ENCODE data around the gene ANKRD12. TPM values are rescaled to one million over a fixed set of nuclear protein-coding genes. Genes with fewer than 3 reads are reported as not detected.

Gene ANKRD12
- total and polyA plus RNA-seq, 4 experiments from 2014 or later: 10.7 to 280 (median 201) TPM

DNA sequence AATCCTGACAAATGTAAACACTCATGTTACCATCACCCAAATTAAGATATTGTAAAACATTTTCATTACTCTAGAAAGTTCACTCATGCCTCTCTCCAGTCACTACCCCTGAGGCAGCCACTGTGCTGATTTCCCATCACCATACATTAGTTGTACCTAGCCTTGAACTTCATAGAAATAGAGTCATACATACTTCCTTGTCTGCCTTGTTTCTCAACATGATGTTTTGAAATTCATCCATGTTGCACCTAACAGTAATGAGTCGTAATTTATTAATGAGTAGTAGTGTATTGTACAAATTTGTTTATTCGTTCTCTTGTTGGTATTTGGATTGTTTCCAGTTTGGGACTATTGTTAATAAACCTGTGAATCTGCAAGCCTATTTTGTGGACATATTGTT, 149.0 kb downstream of the ANKRD12 start:
- H3K9me3 Mint-ChIP-seq: peaks cover 0 to 12% (median 6%) of the 10 kb centered on the region in 8 donors
- no peaks in the 10 kb centered on the region for H3K36me3 ChIP-seq (ENCODE audit: insufficient read depth, low read length)
- ChIA-PET CTCF (ENCODE audit: partially characterized antibody) (no interaction called here), POLR2A (ENCODE audit: partially characterized antibody) (no interaction called here)
- H3K27ac Mint-ChIP-seq: no peak overlapping the region
- no peaks in the 10 kb centered on the region for H3K4me1 ChIP-seq (ENCODE audit: insufficient read depth, low read length)
- H3K36me3 Mint-ChIP-seq: peaks cover 30 to 32% of the 10 kb centered on the region in 2 donors
- H3K9me3 ChIP-seq (ENCODE audit: control insufficient read depth in 1 of 2, low read length in 2 of 2): peaks cover 0 to under 1% of the 10 kb centered on the region in 2 donors
- no peak overlapping the region for H3K4me3 ChIP-seq (ENCODE audit: low read length in 2 of 2)
- intact Hi-C loops (cut with micrococcal nuclease): no loop called here
- no peak overlapping the region for H3K27ac ChIP-seq (ENCODE audit: low read depth, low read length)
- H3K4me1 Mint-ChIP-seq: peaks cover 0 to 5% (median 0%) of the 10 kb centered on the region in 4 donors
- no peak overlapping the region for H3K4me3 Mint-ChIP-seq
- H3K27me3 ChIP-seq (ENCODE audit: insufficient read depth, low read length): no peaks in the 10 kb centered on the region
- no peak for DNase-seq
- H3K27me3 Mint-ChIP-seq: no peaks in the 10 kb centered on the region

DNA sequence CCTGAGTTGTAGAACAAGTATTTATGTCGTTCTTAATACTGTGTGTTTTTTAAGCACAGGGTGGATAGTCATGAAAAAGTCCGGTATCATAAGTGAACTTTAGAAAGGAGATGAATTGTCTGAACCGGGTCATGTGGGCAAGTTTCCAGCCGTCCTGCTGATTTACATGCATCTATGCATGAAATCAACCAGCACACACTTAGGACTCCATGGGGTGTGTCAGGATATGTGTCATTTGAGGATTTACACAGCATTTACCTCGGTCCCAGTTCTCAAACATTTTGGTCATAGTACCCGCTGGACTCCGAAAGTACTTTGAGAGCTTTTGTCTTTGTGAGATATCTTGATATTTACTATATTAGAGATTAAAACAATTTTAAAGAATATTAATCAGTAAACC, 150.5 kb downstream of the ANKRD12 start:
- Mint-ChIP-seq H3K36me3 (peaks cover 20 to 28% of the 10 kb centered on the region in 2 donors), H3K27me3 (no peaks in the 10 kb centered on the region), H3K4me3 (no peak overlapping the region), H3K27ac (peak overlapping the region in 1 of 7 donors; percentile 0), H3K9me3 (peaks cover 0 to 21% (median 17%) of the 10 kb centered on the region in 8 donors), H3K4me1 (peaks cover 0 to 5% (median 0%) of the 10 kb centered on the region in 4 donors)
- DNase-seq: no peak
- Histone ChIP-seq H3K9me3 (ENCODE audit: control insufficient read depth in 1 of 2, low read length in 2 of 2) (peaks cover 0 to 5% of the 10 kb centered on the region in 2 donors), H3K27ac (ENCODE audit: low read depth, low read length) (no peak overlapping the region), H3K4me3 (ENCODE audit: low read length in 2 of 2) (no peak overlapping the region), H3K27me3 (ENCODE audit: insufficient read depth, low read length) (no peaks in the 10 kb centered on the region), H3K36me3 (ENCODE audit: insufficient read depth, low read length) (no peaks in the 10 kb centered on the region), H3K4me1 (ENCODE audit: insufficient read depth, low read length) (no peaks in the 10 kb centered on the region)
- ChIA-PET CTCF (ENCODE audit: partially characterized antibody) (interaction anchor here (1.1 kb wide), 1 partner anchor 16 kb away, joined by 3 read pairs; no protein-coding TSS in a partner anchor), POLR2A (ENCODE audit: partially characterized antibody) (no interaction called here)
- intact Hi-C loops (cut with micrococcal nuclease): no loop called here

DNA sequence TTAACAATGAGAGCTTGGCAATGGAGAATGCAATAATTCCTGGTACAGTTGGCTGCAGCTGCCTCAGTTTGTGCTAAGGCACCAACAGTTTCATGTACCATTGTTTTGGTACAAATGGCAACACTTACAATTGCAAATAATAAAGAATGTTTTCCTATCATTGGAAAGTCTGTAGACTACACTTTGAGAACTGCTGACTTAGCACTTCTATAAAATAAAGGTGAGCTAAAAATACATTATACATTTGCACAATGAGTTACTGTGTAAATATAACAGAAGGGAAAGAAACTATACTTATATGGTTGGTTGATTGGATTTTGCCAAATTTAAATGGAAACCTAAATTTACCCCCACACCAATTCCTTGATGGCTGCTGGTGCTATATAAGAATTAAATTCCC, 153.1 kb downstream of the ANKRD12 start:
- Histone ChIP-seq H3K4me1 (ENCODE audit: insufficient read depth, low read length) (no peaks in the 10 kb centered on the region), H3K36me3 (ENCODE audit: insufficient read depth, low read length) (no peaks in the 10 kb centered on the region), H3K9me3 (ENCODE audit: control insufficient read depth in 1 of 2, low read length in 2 of 2) (peaks cover 0 to 11% of the 10 kb centered on the region in 2 donors), H3K27ac (ENCODE audit: low read depth, low read length) (no peak overlapping the region), H3K4me3 (ENCODE audit: low read length in 2 of 2) (no peak overlapping the region), H3K27me3 (ENCODE audit: insufficient read depth, low read length) (no peaks in the 10 kb centered on the region)
- ChIA-PET POLR2A (ENCODE audit: partially characterized antibody) (interaction anchor here (0.6 kb wide), 1 partner anchor 11 kb away, joined by 3 read pairs; no protein-coding TSS in a partner anchor), CTCF (ENCODE audit: partially characterized antibody) (no interaction called here)
- Mint-ChIP-seq H3K4me3 (no peak overlapping the region), H3K36me3 (peaks cover 16 to 29% of the 10 kb centered on the region in 2 donors), H3K9me3 (peaks cover 0 to 45% (median 37%) of the 10 kb centered on the region in 8 donors), H3K27ac (peak overlapping the region in 1 of 7 donors; percentile 30), H3K4me1 (peaks cover 0 to 5% (median 0%) of the 10 kb centered on the region in 4 donors), H3K27me3 (no peaks in the 10 kb centered on the region)
- intact Hi-C loops (cut with micrococcal nuclease): no loop called here
- no peak for DNase-seq

DNA sequence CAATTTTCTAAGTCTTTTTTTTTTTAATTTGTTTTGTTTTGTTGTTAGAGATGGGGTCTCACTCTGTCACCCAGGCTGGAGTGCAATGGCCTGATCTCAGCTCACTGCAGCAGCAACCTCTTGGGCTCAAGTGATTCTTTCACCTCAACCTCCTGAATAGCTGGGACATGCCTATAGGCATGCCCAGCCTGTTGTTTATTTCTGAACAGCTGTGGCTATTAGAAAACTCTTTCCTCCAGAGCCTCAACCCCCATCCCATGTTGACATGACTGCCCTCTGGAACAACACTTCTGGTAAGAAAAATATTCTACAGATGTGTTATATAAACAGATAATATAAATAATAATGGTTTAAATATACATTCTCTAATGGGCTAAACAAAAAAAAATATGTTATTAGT, 153.6 kb downstream of the ANKRD12 start:
- no peaks in the 10 kb centered on the region for H3K27me3 ChIP-seq (ENCODE audit: insufficient read depth, low read length)
- H3K27ac Mint-ChIP-seq: no peak overlapping the region
- H3K4me3 Mint-ChIP-seq: no peak overlapping the region
- H3K4me3 ChIP-seq (ENCODE audit: low read length in 2 of 2): no peak overlapping the region
- peaks cover 0 to 5% (median 0%) of the 10 kb centered on the region in 4 donors for H3K4me1 Mint-ChIP-seq
- no peak for DNase-seq
- no peaks in the 10 kb centered on the region for H3K27me3 Mint-ChIP-seq
- H3K4me1 ChIP-seq (ENCODE audit: insufficient read depth, low read length): no peaks in the 10 kb centered on the region
- CTCF ChIA-PET (ENCODE audit: partially characterized antibody): no interaction called here
- H3K9me3 ChIP-seq (ENCODE audit: control insufficient read depth in 1 of 2, low read length in 2 of 2): peaks cover 0 to 11% of the 10 kb centered on the region in 2 donors
- H3K27ac ChIP-seq (ENCODE audit: low read depth, low read length): no peak overlapping the region
- POLR2A ChIA-PET (ENCODE audit: partially characterized antibody): no interaction called here
- H3K9me3 Mint-ChIP-seq: peaks cover 0 to 45% (median 37%) of the 10 kb centered on the region in 8 donors
- peaks cover 16 to 29% of the 10 kb centered on the region in 2 donors for H3K36me3 Mint-ChIP-seq
- intact Hi-C loops (cut with micrococcal nuclease): no loop called here
- no peaks in the 10 kb centered on the region for H3K36me3 ChIP-seq (ENCODE audit: insufficient read depth, low read length)

DNA sequence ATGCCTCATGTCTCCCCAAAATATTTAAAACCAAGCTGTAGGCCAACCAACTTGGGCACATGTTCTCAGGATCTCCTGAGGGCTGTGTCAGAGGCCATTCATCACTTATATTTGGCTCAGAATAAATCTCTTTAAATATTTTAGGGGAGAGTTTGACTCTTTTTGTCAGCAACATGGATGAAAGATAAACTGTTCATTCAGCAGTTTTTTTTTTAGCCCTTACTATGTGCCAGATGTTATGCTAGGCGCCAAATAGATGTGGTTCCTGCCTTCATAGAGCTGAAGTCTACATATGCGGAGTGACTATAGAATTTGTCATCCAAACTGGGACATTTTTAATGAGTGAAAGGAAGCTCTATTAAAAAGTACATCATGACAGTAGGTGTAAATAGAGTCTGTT, 155.5 kb downstream of the ANKRD12 start:
- H3K9me3 ChIP-seq (ENCODE audit: control insufficient read depth in 1 of 2, low read length in 2 of 2): peaks cover 0 to 11% of the 10 kb centered on the region in 2 donors
- intact Hi-C loops (cut with micrococcal nuclease): no loop called here
- CTCF ChIA-PET (ENCODE audit: partially characterized antibody): no interaction called here
- Mint-ChIP-seq H3K9me3 (peaks cover 0 to 49% (median 38%) of the 10 kb centered on the region in 8 donors), H3K27me3 (no peaks in the 10 kb centered on the region), H3K4me3 (no peak overlapping the region), H3K36me3 (peaks cover 17 to 22% of the 10 kb centered on the region in 2 donors), H3K27ac (peak overlapping the region in 1 of 7 donors; percentile 8), H3K4me1 (peaks cover 0 to 2% (median 0%) of the 10 kb centered on the region in 4 donors)
- DNase-seq: no peak
- POLR2A ChIA-PET (ENCODE audit: partially characterized antibody): no interaction called here
- H3K36me3 ChIP-seq (ENCODE audit: insufficient read depth, low read length): no peaks in the 10 kb centered on the region
- no peak overlapping the region for H3K27ac ChIP-seq (ENCODE audit: low read depth, low read length)
- H3K4me3 ChIP-seq (ENCODE audit: low read length in 2 of 2): no peak overlapping the region
- no peaks in the 10 kb centered on the region for H3K27me3 ChIP-seq (ENCODE audit: insufficient read depth, low read length)
- H3K4me1 ChIP-seq (ENCODE audit: insufficient read depth, low read length): no peaks in the 10 kb centered on the region

DNA sequence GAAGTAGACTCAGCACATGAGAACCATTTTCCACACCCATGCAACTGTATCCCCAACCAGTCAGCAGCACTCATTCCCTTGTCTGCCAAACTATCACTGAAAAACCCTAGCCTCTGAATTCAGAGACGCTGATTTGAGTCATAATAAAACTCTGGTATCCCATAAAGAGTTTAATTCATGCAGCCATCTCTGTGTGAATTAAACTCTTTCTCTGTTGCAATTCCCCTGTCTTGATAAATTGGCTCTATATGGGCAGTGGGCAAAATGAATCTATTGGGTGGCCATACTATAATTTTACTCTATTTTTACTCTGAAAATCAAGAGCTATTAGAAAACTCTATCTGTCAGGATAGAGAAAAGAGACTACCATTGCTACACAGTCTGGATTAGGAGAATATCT, 157.4 kb downstream of the ANKRD12 start:
- intact Hi-C loops (cut with micrococcal nuclease): no loop called here
- H3K27ac ChIP-seq (ENCODE audit: low read depth, low read length): no peak overlapping the region
- H3K4me3 Mint-ChIP-seq: no peak overlapping the region
- CTCF ChIA-PET (ENCODE audit: partially characterized antibody): no interaction called here
- H3K9me3 Mint-ChIP-seq: peaks cover 0 to 46% (median 38%) of the 10 kb centered on the region in 8 donors
- H3K9me3 ChIP-seq (ENCODE audit: control insufficient read depth in 1 of 2, low read length in 2 of 2): peaks cover 0 to 11% of the 10 kb centered on the region in 2 donors
- no peaks in the 10 kb centered on the region for H3K27me3 ChIP-seq (ENCODE audit: insufficient read depth, low read length)
- no peak overlapping the region for H3K27ac Mint-ChIP-seq
- DNase-seq: no peak
- H3K27me3 Mint-ChIP-seq: no peaks in the 10 kb centered on the region
- POLR2A ChIA-PET (ENCODE audit: partially characterized antibody): no interaction called here
- H3K36me3 Mint-ChIP-seq: peaks cover 12 to 20% of the 10 kb centered on the region in 2 donors
- no peaks in the 10 kb centered on the region for H3K4me1 ChIP-seq (ENCODE audit: insufficient read depth, low read length)
- no peaks in the 10 kb centered on the region for H3K36me3 ChIP-seq (ENCODE audit: insufficient read depth, low read length)
- no peaks in the 10 kb centered on the region for H3K4me1 Mint-ChIP-seq
- no peak overlapping the region for H3K4me3 ChIP-seq (ENCODE audit: low read length in 2 of 2)

DNA sequence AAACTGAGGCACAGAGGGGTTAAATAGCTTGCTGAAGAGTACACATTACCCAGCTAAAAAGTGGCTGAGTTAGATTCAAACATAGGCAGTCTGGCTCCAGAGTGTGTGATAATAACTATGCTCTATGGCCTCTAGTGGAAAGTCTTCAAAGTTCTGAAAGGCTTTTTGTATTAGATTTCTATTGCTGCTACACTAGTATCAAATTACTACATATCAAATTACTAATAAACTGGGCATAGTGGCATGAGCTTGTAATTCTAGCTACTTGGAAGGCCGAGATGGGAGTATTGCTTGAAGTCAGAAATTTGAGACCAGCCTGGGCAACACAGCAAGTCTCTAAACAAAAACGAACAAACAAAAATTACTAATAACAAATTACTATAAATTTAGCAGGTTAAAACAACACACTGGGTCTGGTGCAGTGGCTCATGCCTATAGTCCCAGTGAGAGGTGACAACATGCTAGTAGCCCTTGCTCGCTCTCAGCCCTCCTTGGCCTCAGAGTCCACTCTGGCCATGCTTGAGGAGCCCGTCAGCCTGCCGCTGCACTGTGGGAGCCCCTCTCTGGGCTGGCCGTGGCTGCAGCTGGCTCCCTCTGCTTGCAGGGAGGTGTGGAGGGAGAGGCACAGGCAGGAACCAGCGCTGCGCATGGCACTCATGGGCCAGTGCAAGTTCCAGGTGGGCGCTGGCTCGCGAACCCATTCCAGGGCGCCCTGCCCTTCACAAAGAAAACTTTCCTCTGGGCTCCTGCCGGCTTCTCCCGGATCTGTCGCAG, 159.8 kb downstream of the ANKRD12 start:
- no peaks in the 10 kb centered on the region for H3K36me3 ChIP-seq (ENCODE audit: insufficient read depth, low read length)
- peaks cover 0 to 1% of the 10 kb centered on the region in 2 donors for H3K27me3 Mint-ChIP-seq
- no peak for DNase-seq
- no peaks in the 10 kb centered on the region for H3K4me1 Mint-ChIP-seq
- H3K27me3 ChIP-seq (ENCODE audit: insufficient read depth, low read length): no peaks in the 10 kb centered on the region
- no peak overlapping the region for H3K4me3 ChIP-seq (ENCODE audit: low read length in 2 of 2)
- H3K27ac ChIP-seq (ENCODE audit: low read depth, low read length): no peak overlapping the region
- POLR2A ChIA-PET (ENCODE audit: partially characterized antibody): no interaction called here
- H3K4me1 ChIP-seq (ENCODE audit: insufficient read depth, low read length): no peaks in the 10 kb centered on the region
- H3K36me3 Mint-ChIP-seq: peaks cover 9 to 20% of the 10 kb centered on the region in 2 donors
- H3K9me3 Mint-ChIP-seq: peaks cover 0 to 41% (median 31%) of the 10 kb centered on the region in 8 donors
- peaks cover 0 to 6% of the 10 kb centered on the region in 2 donors for H3K9me3 ChIP-seq (ENCODE audit: control insufficient read depth in 1 of 2, low read length in 2 of 2)
- CTCF ChIA-PET (ENCODE audit: partially characterized antibody): no interaction called here
- H3K27ac Mint-ChIP-seq: no peak overlapping the region
- intact Hi-C loops (cut with micrococcal nuclease): no loop called here
- H3K4me3 Mint-ChIP-seq: no peak overlapping the region

Data from CD4-positive, alpha-beta memory T cell (primary cell).